Peyer's patch (tissue), 4 donors: Measurements from ENCODE around the gene IGFBP5. TPM values are rescaled to one million over a fixed set of nuclear protein-coding genes. Genes with fewer than 3 reads are reported as not detected.

Source experiments
- DNase-seq, 3 donors: peaks; one replicate each; pipeline ENCODE4 v3.0.0-alpha.2; 2017 to 2019
- H3K27ac ChIP-seq, 4 donors: fragments of 200-600 bp; sonication (generic); one replicate each; pipeline ENCODE4 v1.5.1; 2016 to 2019
- H3K27me3 ChIP-seq, 2 donors: fragments of 200-600 bp; sonication (generic); one replicate each; pipeline ENCODE4 v1.5.1; 2019
- H3K36me3 ChIP-seq, 3 donors: fragments of 200-600 bp; sonication (generic); one replicate each; pipeline ENCODE4 v1.5.1; 2016 to 2019
- H3K4me1 ChIP-seq, 4 donors: fragments of 200-600 bp; sonication (generic); one replicate each; pipeline ENCODE4 v1.5.1; 2016 to 2019
- H3K4me3 ChIP-seq, 4 donors: fragments of 200-600 bp; sonication (generic); 1 replicate in 3 of 4; 2 replicates in 1 of 4; pipeline ENCODE4 v1.5.1; 2016 to 2019; ENCODE audit warnings: mild to moderate bottlenecking in 1 of 4
- H3K9me3 ChIP-seq, 4 donors: fragments of 200-600 bp; sonication (generic); one replicate each; pipeline ENCODE4 v1.5.1; 2016 to 2019; ENCODE audit warnings: mild to moderate bottlenecking in 1 of 4
- POLR2A ChIP-seq, 2 donors: fragments of 450-650 bp; IDR thresholded peaks; one replicate each; pipeline ENCODE4 v1.5.1; 2017; ENCODE audit warnings: antibody characterized with exemption in 2 of 2, mild to moderate bottlenecking in 2 of 2, moderate library complexity in 2 of 2
- total RNA-seq, 4 donors: library from RNA; depleted of rRNA; stranded (reverse); fragments of >200 nt; gene quantifications; one replicate each; pipeline ENCODE4 v1.1.0, GENCODE V29; 2016
- TF ChIP-seq, protein P1 (sequence below), 6 experiments: fragments of 450-650 bp in 4 of 6; fragments of 200-600 bp in 2 of 6; sonication (generic) in 1 of 6; IDR thresholded peaks; one replicate each; pipeline ENCODE4 v1.5.1; 2017 to 2019; ENCODE audit warnings: antibody characterized with exemption in 6 of 6, mild to moderate bottlenecking in 3 of 6, moderate library complexity in 1 of 6

IGFBP5 gene
- total RNA-seq, 4 donors from 2014 or later: 41.5 to 183 (median 75.0) TPM

DNA sequence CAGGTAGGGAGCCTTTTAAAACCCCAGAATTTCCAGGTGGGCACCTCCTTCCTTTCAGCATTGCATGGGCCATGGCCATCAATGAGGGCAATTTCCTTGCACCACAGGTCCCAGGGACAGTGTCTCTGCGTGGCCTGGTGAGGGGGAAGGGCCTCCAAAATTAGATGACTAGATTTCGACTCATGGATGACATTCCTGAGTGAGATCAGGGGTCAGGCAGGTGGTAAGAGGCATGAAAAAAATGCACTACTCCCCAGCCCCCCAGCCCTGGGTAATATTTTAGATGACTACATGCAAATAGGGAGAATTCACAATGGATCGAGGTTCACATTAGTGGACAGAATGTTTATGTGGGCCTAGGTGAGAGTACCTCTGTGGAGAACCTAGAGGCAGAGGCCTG lies 19.0 kb upstream of the IGFBP5 start:
- Histone ChIP-seq H3K4me1 (no peaks in the 10 kb centered on the region), H3K27me3 (no peaks in the 10 kb centered on the region), H3K27ac (peak overlapping the region in 2 of 4 donors; percentile 8 to 25), H3K36me3 (no peaks in the 10 kb centered on the region), H3K4me3 (no peak overlapping the region), H3K9me3 (no peaks in the 10 kb centered on the region)
- no peak for TF ChIP-seq POLR2A (IDR thresholded peaks at IDR 0.05)
- TF ChIP-seq, protein P1, sequence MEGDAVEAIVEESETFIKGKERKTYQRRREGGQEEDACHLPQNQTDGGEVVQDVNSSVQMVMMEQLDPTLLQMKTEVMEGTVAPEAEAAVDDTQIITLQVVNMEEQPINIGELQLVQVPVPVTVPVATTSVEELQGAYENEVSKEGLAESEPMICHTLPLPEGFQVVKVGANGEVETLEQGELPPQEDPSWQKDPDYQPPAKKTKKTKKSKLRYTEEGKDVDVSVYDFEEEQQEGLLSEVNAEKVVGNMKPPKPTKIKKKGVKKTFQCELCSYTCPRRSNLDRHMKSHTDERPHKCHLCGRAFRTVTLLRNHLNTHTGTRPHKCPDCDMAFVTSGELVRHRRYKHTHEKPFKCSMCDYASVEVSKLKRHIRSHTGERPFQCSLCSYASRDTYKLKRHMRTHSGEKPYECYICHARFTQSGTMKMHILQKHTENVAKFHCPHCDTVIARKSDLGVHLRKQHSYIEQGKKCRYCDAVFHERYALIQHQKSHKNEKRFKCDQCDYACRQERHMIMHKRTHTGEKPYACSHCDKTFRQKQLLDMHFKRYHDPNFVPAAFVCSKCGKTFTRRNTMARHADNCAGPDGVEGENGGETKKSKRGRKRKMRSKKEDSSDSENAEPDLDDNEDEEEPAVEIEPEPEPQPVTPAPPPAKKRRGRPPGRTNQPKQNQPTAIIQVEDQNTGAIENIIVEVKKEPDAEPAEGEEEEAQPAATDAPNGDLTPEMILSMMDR (IDR thresholded peaks at IDR 0.05): no peak
- DNase-seq: no peak

- Histone ChIP-seq H3K9me3 (no peaks in the 10 kb centered on the region), H3K4me3 (no peak overlapping the region), H3K36me3 (no peaks in the 10 kb centered on the region), H3K27me3 (no peaks in the 10 kb centered on the region), H3K27ac (peak overlapping the region in 2 of 4 donors; percentile 8 to 25), H3K4me1 (no peaks in the 10 kb centered on the region)
- TF ChIP-seq, protein P1 (IDR thresholded peaks at IDR 0.05): no peak
- no peak for TF ChIP-seq POLR2A (IDR thresholded peaks at IDR 0.05)
- no peak for DNase-seq
Observed at GRCh38 chr2:216713691-216714336, 18.5 kb upstream of the IGFBP5 start.

- Histone ChIP-seq H3K4me1 (no peaks in the 10 kb centered on the region), H3K9me3 (no peaks in the 10 kb centered on the region), H3K27ac (peak overlapping the region in 3 of 4 donors; percentile 3 to 79 (median 65)), H3K27me3 (no peaks in the 10 kb centered on the region), H3K4me3 (no peak overlapping the region), H3K36me3 (no peaks in the 10 kb centered on the region)
- TF ChIP-seq, protein P1 (IDR thresholded peaks at IDR 0.05): no peak
- no peak for TF ChIP-seq POLR2A (IDR thresholded peaks at IDR 0.05)
- no peak for DNase-seq
Observed at GRCh38 chr2:216711348-216711747, 16.0 kb upstream of the IGFBP5 start.

DNA sequence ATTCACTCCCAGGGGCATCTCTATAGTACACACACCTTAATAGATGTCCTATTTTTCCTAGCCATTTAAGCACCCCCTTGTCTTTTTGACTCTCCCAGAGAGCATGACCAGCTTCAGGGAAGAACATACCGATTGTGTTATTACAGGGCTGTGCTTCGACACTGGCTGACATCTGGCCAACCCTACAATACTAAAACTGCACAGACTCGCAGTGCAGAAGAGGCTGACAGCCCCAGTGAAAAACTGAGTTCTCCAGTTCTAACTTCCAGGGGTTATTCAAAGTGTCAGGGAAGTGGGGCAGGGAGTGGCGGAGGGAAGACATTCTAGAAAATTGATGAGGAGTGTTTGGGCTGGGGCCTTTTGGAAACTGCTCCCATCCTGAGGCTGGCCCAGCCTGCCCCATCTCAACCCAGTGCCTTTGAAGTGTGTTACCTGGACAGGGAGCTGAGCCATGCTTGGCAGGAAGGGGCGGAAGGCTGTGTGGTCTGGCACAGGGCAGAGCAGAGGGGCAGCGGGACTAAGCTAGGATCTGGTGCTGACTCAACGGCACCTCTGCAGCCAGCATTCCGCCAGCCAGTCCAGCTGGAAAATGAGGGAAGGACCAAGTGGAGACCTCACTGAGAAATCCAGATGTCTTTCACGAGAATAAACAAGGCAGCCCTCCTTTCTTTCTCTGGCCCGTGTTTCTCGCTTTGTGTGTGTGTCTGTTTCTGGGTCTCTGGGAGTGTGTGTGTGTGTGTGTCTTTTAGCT lies 15.4 kb upstream of the IGFBP5 start:
- Histone ChIP-seq H3K4me1 (no peaks in the 10 kb centered on the region), H3K36me3 (no peaks in the 10 kb centered on the region), H3K27ac (peak overlapping the region; percentile 22 to 79 (median 50)), H3K9me3 (no peaks in the 10 kb centered on the region), H3K27me3 (no peaks in the 10 kb centered on the region), H3K4me3 (no peak overlapping the region)
- TF ChIP-seq POLR2A (IDR thresholded peaks at IDR 0.05): no peak
- TF ChIP-seq, protein P1 (IDR thresholded peaks at IDR 0.05): no peak
- DNase-seq: no peak

GRCh38 chr2:216702756-216703155 lies 7.4 kb upstream of the IGFBP5 start:
- Histone ChIP-seq H3K9me3 (no peaks in the 10 kb centered on the region), H3K4me3 (no peak overlapping the region), H3K27ac (no peak overlapping the region), H3K36me3 (no peaks in the 10 kb centered on the region), H3K27me3 (no peaks in the 10 kb centered on the region), H3K4me1 (no peaks in the 10 kb centered on the region)
- TF ChIP-seq POLR2A (IDR thresholded peaks at IDR 0.05): no peak
- TF ChIP-seq, protein P1 (IDR thresholded peaks at IDR 0.05): no peak
- peak in 1 of 3 donors; percentile 30 for DNase-seq
